IPS DF 4.7 (cell line): Measurements from ENCODE around the gene NAV2.

ENCODE experiments used
- DNase-seq: peaks from one replicate; pipeline ENCODE4 v3.0.0-alpha.2; 2013; ENCODE audit warnings: low spot score; ENCODE audit errors: extremely low read depth

NAV2 gene

GRCh38 chr11:19808076-19808911, 95.7 kb downstream of the NAV2 start:
- DNase-seq = no peak

GRCh38 chr11:19810852-19811251, 98.2 kb downstream of the NAV2 start:
- DNase-seq = no peak

- DNase-seq = no peak
Measured at GRCh38 chr11:19811380-19811779, 98.7 kb downstream of the NAV2 start.

- no peak for DNase-seq
Measured at GRCh38 chr11:19812096-19812495, 99.5 kb downstream of the NAV2 start.

- DNase-seq = no peak
Measured at GRCh38 chr11:19812710-19813109, 100.1 kb downstream of the NAV2 start.

GRCh38 chr11:19813158-19813879, 100.7 kb downstream of the NAV2 start:
- no peak for DNase-seq

- no peak for DNase-seq
Measured at GRCh38 chr11:19814421-19814820, 101.8 kb downstream of the NAV2 start.

GRCh38 chr11:19816040-19816439, 103.4 kb downstream of the NAV2 start:
- DNase-seq = no peak

- DNase-seq = peak; percentile 36
Measured at GRCh38 chr11:19816817-19817216, 104.2 kb downstream of the NAV2 start.

GRCh38 chr11:19817265-19817851, 104.7 kb downstream of the NAV2 start:
- peak; percentile 90 for DNase-seq

GRCh38 chr11:19817870-19818269, 105.2 kb downstream of the NAV2 start:
- DNase-seq = peak; percentile 68

- DNase-seq = no peak
Measured at GRCh38 chr11:19818619-19819018, 106.0 kb downstream of the NAV2 start.

- DNase-seq = no peak
Measured at GRCh38 chr11:19819148-19819547, 106.5 kb downstream of the NAV2 start.

- no peak for DNase-seq
Measured at GRCh38 chr11:19820100-19820499, 107.5 kb downstream of the NAV2 start.

GRCh38 chr11:19821412-19821875, 108.8 kb downstream of the NAV2 start:
- no peak for DNase-seq

- no peak for DNase-seq
Measured at GRCh38 chr11:19821993-19822392, 109.4 kb downstream of the NAV2 start.

- DNase-seq = no peak
Measured at GRCh38 chr11:19822531-19822930, 109.9 kb downstream of the NAV2 start.

- DNase-seq = no peak
Measured at GRCh38 chr11:19826606-19827005, 114.0 kb downstream of the NAV2 start.

GRCh38 chr11:19827399-19828135, 114.9 kb downstream of the NAV2 start:
- peak; percentile 25 for DNase-seq

- DNase-seq = no peak
Measured at GRCh38 chr11:19828382-19829108, 115.9 kb downstream of the NAV2 start.
